HepG2 (cell line): ENCODE data around the gene B4GALT2. TPM values are rescaled to one million over a fixed set of nuclear protein-coding genes. Genes with fewer than 3 reads are reported as not detected.

Experiments
- AGO1 ChIP-seq: fragments of 200-400 bp; formaldehyde crosslinking; IDR thresholded peaks from 2 replicates; pipeline ENCODE4 v1.6.1; 2017; ENCODE audit warnings: mild to moderate bottlenecking, low read depth, low read length, moderate library complexity; ENCODE audit not compliant: poor library complexity, severe bottlenecking
- CEBPG ChIP-seq: IDR thresholded peaks from 2 replicates; pipeline ENCODE4 v1.6.1; 2016
- DZIP1 ChIP-seq: sonication (generic); formaldehyde crosslinking; IDR thresholded peaks from 2 replicates; pipeline ENCODE4 v1.5.0; 2020; ENCODE audit warnings: mild to moderate bottlenecking, missing genetic modification reagents
- FOXP1 ChIP-seq, 2 experiments: fragments of 450-650 bp in 1 of 2; IDR thresholded peaks; 2 replicates each; pipeline ENCODE4 v1.6.1; 2017 to 2018; ENCODE audit warnings: antibody characterized with exemption in 1 of 2
- GPBP1L1 ChIP-seq: sonication (generic); formaldehyde crosslinking; IDR thresholded peaks from 2 replicates; pipeline ENCODE4 v1.5.0; 2020; ENCODE audit warnings: mild to moderate bottlenecking, missing genetic modification reagents
- MXI1 ChIP-seq: IDR thresholded peaks from 3 replicates; pipeline ENCODE4 v1.6.1; 2012; ENCODE audit warnings: low read depth, low read length, inconsistent platforms, borderline replicate concordance
- MYC ChIP-seq: sonication (generic); formaldehyde crosslinking; IDR thresholded peaks from 2 replicates; pipeline ENCODE4 v1.9.0; 2021; ENCODE audit warnings: missing genetic modification reagents, borderline replicate concordance
- NBN ChIP-seq: fragments of 450-650 bp; conservative IDR thresholded peaks from 2 replicates; pipeline ENCODE4 v1.6.1; 2017
- SMAD9 ChIP-seq: sonication (generic); formaldehyde crosslinking; IDR thresholded peaks from 2 replicates; pipeline ENCODE4 v1.5.1; 2020; ENCODE audit warnings: mild to moderate bottlenecking, missing genetic modification reagents
- ZBTB37 ChIP-seq: sonication (generic); formaldehyde crosslinking; IDR thresholded peaks from 2 replicates; pipeline ENCODE4 v1.4.0; 2020; ENCODE audit warnings: mild to moderate bottlenecking, missing genetic modification reagents
- ZNF329 ChIP-seq: sonication (generic); formaldehyde crosslinking; IDR thresholded peaks from 2 replicates; pipeline ENCODE4 v1.9.0; 2021; ENCODE audit warnings: low read depth, mild to moderate bottlenecking, missing genetic modification reagents
- ZNF432 ChIP-seq: sonication (generic); formaldehyde crosslinking; IDR thresholded peaks from 2 replicates; pipeline ENCODE4 v1.5.0; 2020; ENCODE audit warnings: missing genetic modification reagents, mild to moderate bottlenecking, borderline replicate concordance
- ZNF580 ChIP-seq: IDR thresholded peaks from 2 replicates; pipeline ENCODE4 v1.6.1; 2016; ENCODE audit warnings: low read depth, borderline replicate concordance
- polyA plus RNA-seq, 8 experiments: library from polyadenylated mRNA; depleted of rRNA in 3 of 8; stranded (reverse) in 7 of 8; unstranded in 1 of 8; fragments of >200 nt; fragmentation: Illumina TruSeq in 4 of 8; extraction: Trizol in 4 of 8; gene quantifications; 2 replicates each; pipeline versions ENCODE4 v1.2.1 to v1.2.3, GENCODE V29; 2011 to 2016; ENCODE audit warnings: low read depth in 4 of 8, missing spikeins in 1 of 8, mixed read lengths in 1 of 8; ENCODE audit not compliant: insufficient read depth in 1 of 8
- total RNA-seq, 5 experiments: library from RNA; depleted of rRNA; stranded (reverse); fragments of >200 nt; fragmentation: Illumina TruSeq; extraction: Trizol; gene quantifications; 2 replicates each; pipeline ENCODE4 v1.2.3, GENCODE V29; 2016; ENCODE audit warnings: low read depth in 1 of 5
- TF ChIP-seq, protein P1 (sequence below): sonication (generic); formaldehyde crosslinking; IDR thresholded peaks from 2 replicates; pipeline ENCODE4 v1.8.1; 2022; ENCODE audit warnings: low read depth, mild to moderate bottlenecking, missing genetic modification reagents
- TF ChIP-seq, protein P2 (sequence below): sonication (generic); formaldehyde crosslinking; IDR thresholded peaks from 2 replicates; pipeline ENCODE4 v1.5.1; 2020; ENCODE audit warnings: mild to moderate bottlenecking, missing genetic modification reagents, moderate library complexity

Gene B4GALT2
- total and polyA plus RNA-seq, 2 of the 13 experiments (the other 11 are each of a cell fraction or from before 2014, with no cell fraction given): 41.9 to 78.0 TPM

DNA sequence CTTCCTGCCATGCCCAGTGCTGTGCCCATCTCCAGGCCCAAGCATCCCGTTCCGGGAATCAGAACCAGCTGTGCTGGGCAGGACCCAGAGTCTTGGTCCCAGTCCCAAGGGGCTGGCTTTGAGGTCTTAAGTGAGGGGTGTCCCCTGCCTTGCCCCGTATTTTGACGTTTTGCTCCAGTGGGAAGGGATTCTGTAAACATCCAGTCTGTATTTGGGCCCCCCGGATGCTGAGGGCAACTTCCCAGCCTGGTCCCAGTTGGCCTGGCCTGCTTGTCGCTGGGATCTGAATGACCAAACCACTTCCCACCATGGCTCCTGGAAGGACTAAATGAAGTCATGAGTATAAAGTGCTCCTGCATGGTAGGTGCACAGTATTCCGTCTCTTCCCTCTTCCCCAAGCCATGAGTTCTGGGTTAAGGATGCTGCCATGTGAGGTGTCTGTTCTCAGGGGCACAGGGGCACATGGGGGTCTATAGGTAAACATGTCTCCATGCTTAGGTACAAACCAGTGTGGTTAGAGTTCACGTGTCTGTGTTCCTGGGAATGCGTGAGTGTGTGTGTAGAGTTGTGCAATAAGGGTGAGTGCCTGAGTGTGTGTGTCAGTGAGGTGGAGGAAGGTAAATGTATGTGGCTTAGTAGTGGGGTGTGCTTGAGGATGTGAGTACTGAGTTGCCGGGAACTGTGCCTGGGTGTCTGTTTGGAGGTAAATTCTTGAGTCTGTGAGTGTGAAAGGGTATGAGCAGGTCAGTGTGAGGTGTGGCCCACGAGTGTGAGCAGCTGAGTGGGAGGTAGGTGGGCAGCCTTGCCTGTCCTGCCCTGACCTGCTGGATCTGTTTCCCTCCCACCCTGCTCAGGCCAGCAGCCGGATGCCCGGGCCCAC, 1.5 kb downstream of the B4GALT2 start (continued):
- TF ChIP-seq, protein P1, sequence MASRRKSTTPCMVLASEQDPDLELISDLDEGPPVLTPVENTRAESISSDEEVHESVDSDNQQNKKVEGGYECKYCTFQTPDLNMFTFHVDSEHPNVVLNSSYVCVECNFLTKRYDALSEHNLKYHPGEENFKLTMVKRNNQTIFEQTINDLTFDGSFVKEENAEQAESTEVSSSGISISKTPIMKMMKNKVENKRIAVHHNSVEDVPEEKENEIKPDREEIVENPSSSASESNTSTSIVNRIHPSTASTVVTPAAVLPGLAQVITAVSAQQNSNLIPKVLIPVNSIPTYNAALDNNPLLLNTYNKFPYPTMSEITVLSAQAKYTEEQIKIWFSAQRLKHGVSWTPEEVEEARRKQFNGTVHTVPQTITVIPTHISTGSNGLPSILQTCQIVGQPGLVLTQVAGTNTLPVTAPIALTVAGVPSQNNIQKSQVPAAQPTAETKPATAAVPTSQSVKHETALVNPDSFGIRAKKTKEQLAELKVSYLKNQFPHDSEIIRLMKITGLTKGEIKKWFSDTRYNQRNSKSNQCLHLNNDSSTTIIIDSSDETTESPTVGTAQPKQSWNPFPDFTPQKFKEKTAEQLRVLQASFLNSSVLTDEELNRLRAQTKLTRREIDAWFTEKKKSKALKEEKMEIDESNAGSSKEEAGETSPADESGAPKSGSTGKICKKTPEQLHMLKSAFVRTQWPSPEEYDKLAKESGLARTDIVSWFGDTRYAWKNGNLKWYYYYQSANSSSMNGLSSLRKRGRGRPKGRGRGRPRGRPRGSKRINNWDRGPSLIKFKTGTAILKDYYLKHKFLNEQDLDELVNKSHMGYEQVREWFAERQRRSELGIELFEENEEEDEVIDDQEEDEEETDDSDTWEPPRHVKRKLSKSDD (CRISPR knock-in tag): no peak
- TF ChIP-seq, protein P2, sequence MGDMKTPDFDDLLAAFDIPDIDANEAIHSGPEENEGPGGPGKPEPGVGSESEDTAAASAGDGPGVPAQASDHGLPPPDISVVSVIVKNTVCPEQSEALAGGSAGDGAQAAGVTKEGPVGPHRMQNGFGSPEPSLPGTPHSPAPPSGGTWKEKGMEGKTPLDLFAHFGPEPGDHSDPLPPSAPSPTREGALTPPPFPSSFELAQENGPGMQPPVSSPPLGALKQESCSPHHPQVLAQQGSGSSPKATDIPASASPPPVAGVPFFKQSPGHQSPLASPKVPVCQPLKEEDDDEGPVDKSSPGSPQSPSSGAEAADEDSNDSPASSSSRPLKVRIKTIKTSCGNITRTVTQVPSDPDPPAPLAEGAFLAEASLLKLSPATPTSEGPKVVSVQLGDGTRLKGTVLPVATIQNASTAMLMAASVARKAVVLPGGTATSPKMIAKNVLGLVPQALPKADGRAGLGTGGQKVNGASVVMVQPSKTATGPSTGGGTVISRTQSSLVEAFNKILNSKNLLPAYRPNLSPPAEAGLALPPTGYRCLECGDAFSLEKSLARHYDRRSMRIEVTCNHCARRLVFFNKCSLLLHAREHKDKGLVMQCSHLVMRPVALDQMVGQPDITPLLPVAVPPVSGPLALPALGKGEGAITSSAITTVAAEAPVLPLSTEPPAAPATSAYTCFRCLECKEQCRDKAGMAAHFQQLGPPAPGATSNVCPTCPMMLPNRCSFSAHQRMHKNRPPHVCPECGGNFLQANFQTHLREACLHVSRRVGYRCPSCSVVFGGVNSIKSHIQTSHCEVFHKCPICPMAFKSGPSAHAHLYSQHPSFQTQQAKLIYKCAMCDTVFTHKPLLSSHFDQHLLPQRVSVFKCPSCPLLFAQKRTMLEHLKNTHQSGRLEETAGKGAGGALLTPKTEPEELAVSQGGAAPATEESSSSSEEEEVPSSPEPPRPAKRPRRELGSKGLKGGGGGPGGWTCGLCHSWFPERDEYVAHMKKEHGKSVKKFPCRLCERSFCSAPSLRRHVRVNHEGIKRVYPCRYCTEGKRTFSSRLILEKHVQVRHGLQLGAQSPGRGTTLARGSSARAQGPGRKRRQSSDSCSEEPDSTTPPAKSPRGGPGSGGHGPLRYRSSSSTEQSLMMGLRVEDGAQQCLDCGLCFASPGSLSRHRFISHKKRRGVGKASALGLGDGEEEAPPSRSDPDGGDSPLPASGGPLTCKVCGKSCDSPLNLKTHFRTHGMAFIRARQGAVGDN (CRISPR knock-in tag): no peak; the same call in 1 of the 2 replicates
- TF ChIP-seq CEBPG (CRISPR knock-in tag) (peak; percentile 83), MYC (CRISPR knock-in tag) (no peak), NBN (no peak), MXI1 (0 out of 3 replicates have a peak, but pooled peaks have one; percentile 24), SMAD9 (CRISPR knock-in tag) (no peak), AGO1 (no peak), ZBTB37 (no peak), ZNF580 (no peak), ZNF329 (CRISPR knock-in tag) (no peak), ZNF432 (CRISPR knock-in tag) (no peak), GPBP1L1 (no peak), FOXP1 (IDR thresholded peaks at IDR 0.05) (no peak), FOXP1 (CRISPR knock-in tag; IDR thresholded peaks at IDR 0.05) (no peak), DZIP1 (CRISPR knock-in tag) (no peak)
